ENCODE results near the gene SAXO2. TPM values are rescaled to one million over a fixed set of nuclear protein-coding genes. Genes with fewer than 3 reads are reported as not detected.

SAXO2 gene
- total and polyA plus RNA-seq, 2 of the 8 experiments (the other 6 are each of a cell fraction or from before 2014, with no cell fraction given): 3.1 TPM

- Histone ChIP-seq H3K79me2 (ENCODE audit: control insufficient read depth in 1 of 2, insufficient read depth in 2 of 2, low read length in 2 of 2) (no peaks in the 10 kb centered on the region), H2BK15ac (ENCODE audit: low read length) (no peak overlapping the region), H3K9ac (replicated peaks in 1 of 4; ENCODE audit: extremely low read depth in 1 of 4, low read depth in 3 of 4, low read length in 3 of 4) (no peak overlapping the region), H4K20me1 (replicated peaks in 1 of 2; ENCODE audit: control insufficient read depth in 1 of 2, insufficient read depth in 2 of 2, low read length in 2 of 2) (no peaks in the 10 kb centered on the region), H3K4ac (replicated peaks; ENCODE audit: insufficient read length, low read depth, low read length) (no peak overlapping the region), H2AFZ (ENCODE audit: low read length) (no peak overlapping the region), H3K4me3 (ENCODE audit: extremely low read depth in 1 of 4, insufficient read depth in 2 of 4, low read depth in 3 of 4, low read length in 4 of 4) (no peak overlapping the region), H4K8ac (ENCODE audit: extremely low read depth, insufficient read depth, low read length) (no peak overlapping the region), H3K36me3 (ENCODE audit: control insufficient read depth in 2 of 4, insufficient read depth in 4 of 4, low read length in 3 of 4) (no peaks in the 10 kb centered on the region), H3K23me2 (ENCODE audit: low read depth, low read length) (peaks cover 2% of the 10 kb centered on the region; the same call in 1 of the 2 replicates), H3K4me2 (ENCODE audit: insufficient read depth in 1 of 2, low read depth in 2 of 2, low read length in 2 of 2) (no peak overlapping the region), H3K4me1 (replicated peaks in 1 of 4; ENCODE audit: control insufficient read depth in 3 of 4, insufficient read depth in 4 of 4, low read length in 3 of 4) (peaks cover 0 to 4% (median 3%) of the 10 kb centered on the region in 4 experiments; a peak in 4 of 7 replicates), H2BK20ac (ENCODE audit: low read length) (no peak overlapping the region), H3K18ac (ENCODE audit: extremely low read depth, low read length) (no peak overlapping the region), H2BK120ac (replicated peaks; ENCODE audit: low read depth, low read length) (no peak overlapping the region), H4K91ac (replicated peaks; ENCODE audit: insufficient read length, low read length) (no peak overlapping the region), H2AK5ac (ENCODE audit: low read depth, low read length) (no peak overlapping the region), H3K56ac (replicated peaks; ENCODE audit: insufficient read length, low read depth, low read length) (no peak overlapping the region), H3K27me3 (replicated peaks in 1 of 4; ENCODE audit: control insufficient read depth in 3 of 4, extremely low read depth in 1 of 4, insufficient read depth in 3 of 4, low read length in 3 of 4) (no peaks in the 10 kb centered on the region), H3K9me3 (ENCODE audit: insufficient read depth in 2 of 2, low read depth in 1 of 2, low read length in 1 of 2) (no peaks in the 10 kb centered on the region), H3K27ac (ENCODE audit: low read depth, low read length) (no peak overlapping the region), H4K5ac (ENCODE audit: insufficient read length, low read depth, low read length) (no peak overlapping the region), H3K79me1 (ENCODE audit: low read depth, low read length) (no peaks in the 10 kb centered on the region), H2BK5ac (ENCODE audit: low read depth, low read length) (no peak overlapping the region), H3K14ac (ENCODE audit: insufficient read length) (no peak overlapping the region), H3K23ac (ENCODE audit: insufficient read length) (no peak overlapping the region), H2BK12ac (ENCODE audit: low read depth, low read length) (no peak overlapping the region)
- no peak for TF ChIP-seq NRF1 (IDR thresholded peaks at IDR 0.05; ENCODE audit: low read depth, low read length)
- TF ChIP-seq EGR1 (IDR thresholded peaks at IDR 0.05; ENCODE audit: borderline replicate concordance, low read depth, low read length): no peak
- TF ChIP-seq GABPA (IDR thresholded peaks at IDR 0.05; ENCODE audit: borderline replicate concordance, insufficient read depth, low read length): no peak
- CTCF ChIA-PET (ENCODE audit: partially characterized antibody): no interaction called here
- 80% methylated on average over 3 of the region's 5 CpGs; no CpG with 5 or more reads in 1 of the 2 experiments for WGBS, 2 experiments (ENCODE audit: extremely low coverage in 1 of 2, insufficient coverage in 1 of 2, insufficient read length in 1 of 2, insufficient replicate concordance in 2 of 2, low coverage in 1 of 2, low lambda C conversion rate in 2 of 2, missing lambda C conversion rate in 1 of 2)
- DNase-seq (ENCODE audit: low read depth in 1 of 2, low spot score in 2 of 2) (no peak), FAIRE-seq (no peak)
- POLR2A ChIA-PET (ENCODE audit: partially characterized antibody): no interaction called here
These were observed 29.7 kb downstream of the SAXO2 start for GRCh38 chr15:82292271-82292670.
